ENCODE data around the gene TTC21A.

The TTC21A gene

GRCh38 chr3:39140341-39140971 lies 33.0 kb downstream of the TTC21A start:
- no peak for TF ChIP-seq CTCF (IDR thresholded peaks at IDR 0.05; ENCODE audit: control insufficient read depth, insufficient read depth, low read depth, low read length, missing control alignments)
- no peak for DNase-seq (ENCODE audit: low read depth)
- H3K4me3 ChIP-seq (ENCODE audit: control insufficient read depth, low read depth, low read length) = no peak overlapping the region

GRCh38 chr3:39141171-39141995 lies 33.9 kb downstream of the TTC21A start:
- no peak for DNase-seq (ENCODE audit: low read depth)
- H3K4me3 ChIP-seq (ENCODE audit: control insufficient read depth, low read depth, low read length) = no peak overlapping the region

GRCh38 chr3:39142067-39142466 lies 34.6 kb downstream of the TTC21A start:
- no peak overlapping the region for H3K4me3 ChIP-seq (ENCODE audit: control insufficient read depth, low read depth, low read length)
- TF ChIP-seq CTCF (IDR thresholded peaks at IDR 0.05; ENCODE audit: control insufficient read depth, insufficient read depth, low read depth, low read length, missing control alignments) = no peak
- no peak for DNase-seq (ENCODE audit: low read depth)

More at GRCh38 chr3:39141171-39141995, 33.9 kb downstream of the TTC21A start:
- TF ChIP-seq CTCF (IDR thresholded peaks at IDR 0.05; ENCODE audit: control insufficient read depth, insufficient read depth, low read depth, low read length, missing control alignments) = no peak

- H3K4me3 ChIP-seq (ENCODE audit: control insufficient read depth, low read depth, low read length) = no peak overlapping the region
- DNase-seq (ENCODE audit: low read depth) = no peak
- no peak for TF ChIP-seq CTCF (IDR thresholded peaks at IDR 0.05; ENCODE audit: control insufficient read depth, insufficient read depth, low read depth, low read length, missing control alignments)
Observed at GRCh38 chr3:39143051-39143885, 35.8 kb downstream of the TTC21A start.

GRCh38 chr3:39144095-39144747 lies 36.7 kb downstream of the TTC21A start:
- DNase-seq (ENCODE audit: low read depth) = no peak
- H3K4me3 ChIP-seq (ENCODE audit: control insufficient read depth, low read depth, low read length) = no peak overlapping the region
- no peak for TF ChIP-seq CTCF (IDR thresholded peaks at IDR 0.05; ENCODE audit: control insufficient read depth, insufficient read depth, low read depth, low read length, missing control alignments)
